Glomerular visceral epithelial cell (primary cell): ENCODE data around the gene FOXL2NB.
A peak's percentile ranks its signal among the peaks of the same experiment; 100 is the strongest.

ENCODE experiments used
- DNase-seq: peaks from one replicate; pipeline ENCODE4 v3.0.0-alpha.2; 2016; ENCODE audit errors: extremely low spot score

Gene FOXL2NB

GRCh38 chr3:138933068-138933668 is 13.8 kb upstream of the FOXL2NB start:
- DNase-seq, result no peak

GRCh38 chr3:138933981-138934691 is 12.9 kb upstream of the FOXL2NB start:
- DNase-seq, result no peak

DNA sequence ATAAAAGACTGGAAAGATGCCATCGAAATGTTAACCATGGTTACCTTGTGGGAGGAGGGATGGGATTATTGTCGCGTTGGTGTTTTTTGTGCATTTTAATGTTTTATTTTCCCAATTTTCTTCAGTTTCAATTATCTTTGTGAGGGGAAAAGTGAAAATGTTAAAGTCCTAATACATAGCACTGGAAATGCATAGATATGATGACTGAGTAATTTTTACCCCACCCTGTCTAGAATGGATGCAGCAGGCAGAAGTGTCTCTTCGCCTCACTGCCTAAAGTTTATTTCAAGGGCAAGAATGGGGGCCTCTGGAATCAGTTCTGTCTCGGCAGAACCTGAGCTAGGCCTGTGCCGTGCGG is 11.5 kb upstream of the FOXL2NB start:
- no peak for DNase-seq

DNA sequence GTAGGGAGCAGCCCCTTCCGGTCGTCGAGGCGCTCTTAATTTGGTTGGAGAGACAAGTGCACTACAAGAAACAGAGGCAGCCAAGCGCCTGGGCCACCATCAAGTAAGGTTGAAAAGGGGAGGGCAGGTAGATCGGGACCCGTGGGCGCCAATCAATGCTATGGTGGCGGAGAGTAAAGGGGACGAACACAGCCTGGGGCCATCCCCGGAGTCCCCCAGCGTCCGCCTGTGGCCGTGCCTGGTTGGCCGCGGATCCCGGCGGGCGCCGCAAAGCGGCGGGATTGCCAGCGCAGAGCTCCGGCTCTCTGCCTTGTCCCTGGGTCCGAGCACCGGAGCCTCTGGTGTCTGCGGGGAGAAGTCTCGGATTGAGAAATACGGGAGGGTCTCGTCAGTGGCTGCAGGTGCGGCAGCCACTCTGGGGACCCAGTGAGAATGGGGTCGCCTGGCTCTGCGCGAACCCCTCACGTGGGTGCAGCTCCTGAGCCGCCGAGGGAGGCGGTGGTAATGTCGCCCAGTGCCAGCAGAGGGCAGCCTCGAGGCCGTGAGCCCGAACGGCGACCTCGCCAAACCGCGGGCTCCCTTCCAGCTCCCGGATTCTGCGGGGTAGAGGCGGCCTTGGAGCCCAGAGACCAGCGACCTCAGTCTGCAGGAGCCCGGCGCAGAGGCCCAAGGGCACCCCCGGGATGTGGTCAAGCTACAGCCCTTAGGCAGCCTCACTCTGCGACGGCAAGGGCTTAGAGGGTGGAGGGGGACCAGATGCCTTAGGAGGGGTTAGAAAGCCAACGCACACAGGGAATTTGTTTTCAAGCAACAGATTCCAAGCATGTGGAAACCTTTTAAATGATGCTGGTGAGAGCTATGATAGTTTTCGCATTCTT is 10.9 kb upstream of the FOXL2NB start:
- peak; percentile 66 for DNase-seq

DNA sequence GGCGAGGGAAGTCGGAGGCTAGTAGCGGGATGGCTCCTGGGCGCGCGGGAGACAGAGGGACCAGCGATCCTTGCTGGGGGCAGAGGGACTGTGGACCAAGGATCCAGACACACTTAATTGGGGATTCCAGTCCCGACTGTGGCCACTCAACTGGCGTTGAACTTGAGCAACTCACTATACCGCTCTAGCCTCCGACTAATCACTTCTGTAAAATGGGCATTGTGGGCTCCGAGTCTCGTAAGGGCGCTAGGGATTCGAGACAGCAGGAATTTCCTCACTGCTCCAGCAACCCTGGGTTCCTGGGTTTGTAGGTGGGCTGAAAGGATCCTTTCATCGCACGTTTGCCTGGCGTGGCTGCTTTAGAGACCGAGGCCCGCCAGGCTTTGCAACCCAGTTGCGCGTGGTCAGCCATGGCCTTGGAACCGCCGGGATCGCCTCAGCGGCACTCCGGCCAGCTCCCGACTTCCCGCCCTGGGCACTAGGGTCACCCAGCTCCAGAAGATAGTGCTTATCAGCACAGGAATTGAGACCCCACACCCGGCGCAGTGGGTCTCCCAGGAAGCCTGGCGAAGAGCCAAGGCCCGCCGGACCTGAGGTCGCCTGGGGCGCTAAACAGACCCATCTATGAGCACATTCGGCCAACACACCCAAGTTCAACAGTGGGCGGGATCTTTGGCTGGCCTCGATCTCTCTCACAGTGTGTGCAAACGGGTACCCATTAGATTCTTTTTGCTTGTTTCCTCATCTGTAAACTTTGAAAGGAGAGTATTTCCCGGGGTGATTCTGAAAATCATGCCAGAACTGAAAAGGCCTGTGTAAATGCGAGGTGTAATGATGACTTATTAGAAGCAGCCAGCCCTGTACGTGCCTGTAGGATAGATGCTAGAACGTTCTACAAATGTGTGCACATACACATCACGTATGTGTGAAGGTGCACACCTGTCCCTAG is 10.0 kb upstream of the FOXL2NB start:
- DNase-seq, result no peak

DNA sequence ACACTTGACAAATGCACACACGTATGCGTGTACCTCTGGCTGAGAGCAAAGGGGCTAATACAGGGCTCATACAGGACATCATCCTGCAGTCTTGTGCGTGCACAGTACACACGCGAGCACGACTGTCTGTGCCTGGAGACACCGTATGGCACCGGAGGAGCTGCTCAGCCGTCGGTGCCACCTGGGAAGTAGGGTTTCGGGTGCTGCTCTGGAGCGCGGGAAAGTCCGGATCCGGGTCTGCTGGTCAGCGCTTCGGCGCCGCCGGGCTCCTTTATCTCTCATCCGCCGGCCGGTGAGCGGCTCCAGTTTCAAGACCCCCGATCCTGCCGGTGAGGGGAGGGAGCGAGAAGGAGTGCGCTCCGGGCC is 9.3 kb upstream of the FOXL2NB start:
- no peak for DNase-seq

DNA sequence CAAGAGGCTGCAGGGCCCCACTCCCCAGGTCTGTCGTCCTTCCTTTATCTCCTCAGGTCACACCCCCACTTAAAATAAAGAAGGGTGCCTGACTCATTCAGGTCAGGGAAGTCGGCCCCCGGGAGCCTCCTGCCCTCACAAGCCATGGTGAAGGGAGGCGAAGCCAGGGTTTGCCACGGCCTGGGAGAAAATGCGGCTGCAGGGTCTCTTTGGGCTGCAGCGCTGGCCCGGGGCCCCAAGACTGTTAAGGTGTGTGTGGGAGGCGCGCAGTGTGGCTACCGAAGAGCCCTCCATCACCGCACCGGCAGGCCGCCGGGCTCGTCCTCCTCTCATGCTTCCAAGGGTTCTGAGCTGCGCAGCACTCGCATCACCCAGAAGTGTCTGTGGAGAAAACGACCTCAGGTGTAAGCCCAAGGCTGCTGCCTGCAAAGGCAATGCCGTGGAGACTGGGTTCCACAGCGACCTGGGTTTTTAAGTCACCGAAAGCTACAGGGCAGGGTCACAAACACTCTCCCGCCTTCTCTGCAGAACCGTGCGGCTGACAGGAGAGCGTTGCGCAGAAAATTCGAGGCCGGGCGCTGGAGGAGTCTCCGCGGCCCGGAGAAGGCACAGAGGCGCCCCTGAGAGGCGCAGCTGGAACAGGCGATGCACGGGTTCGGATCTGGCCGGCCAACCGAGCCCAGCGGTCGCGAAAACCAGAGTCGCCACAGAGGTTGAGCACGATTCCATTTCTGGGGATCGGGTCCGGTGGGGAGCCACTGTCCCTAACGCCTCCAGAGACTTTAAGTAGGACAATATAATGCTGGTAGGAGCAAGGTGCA is 8.8 kb upstream of the FOXL2NB start:
- no peak for DNase-seq

DNA sequence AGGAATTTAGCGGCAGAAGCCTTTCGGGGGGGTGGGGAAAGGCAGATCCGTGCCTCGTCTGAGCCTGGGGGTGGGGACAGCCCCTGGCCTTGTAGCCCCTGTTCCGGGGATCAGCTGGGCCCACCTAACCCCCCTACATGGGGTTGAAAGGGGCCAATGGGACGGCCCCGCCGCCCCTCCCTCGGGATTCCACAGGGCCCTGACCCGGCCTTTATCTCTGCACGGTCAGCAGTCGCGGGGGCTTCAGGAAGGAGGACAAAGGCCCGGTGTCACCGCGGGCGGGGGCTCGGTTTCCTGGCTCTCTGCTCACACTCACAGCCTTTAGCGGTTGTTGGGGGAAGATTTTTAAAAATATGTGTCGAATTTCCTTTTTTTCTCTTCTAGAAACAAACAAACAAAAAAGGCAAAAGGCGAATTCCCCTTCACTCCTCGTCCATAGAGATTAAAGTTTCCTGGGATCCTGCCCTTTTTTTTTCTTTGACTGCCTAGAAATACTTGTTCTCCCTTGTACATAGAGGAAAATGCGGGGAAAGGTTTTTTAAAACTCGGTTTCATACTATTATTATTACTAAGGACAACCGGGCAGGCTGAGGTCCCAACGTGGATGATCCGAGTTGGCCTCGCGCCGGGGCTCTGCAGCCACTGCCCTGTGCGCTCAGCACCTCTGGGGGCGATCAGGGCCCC is 8.0 kb upstream of the FOXL2NB start:
- no peak for DNase-seq

- no peak for DNase-seq
Measured at GRCh38 chr3:138939561-138940241, 7.3 kb upstream of the FOXL2NB start.

DNA sequence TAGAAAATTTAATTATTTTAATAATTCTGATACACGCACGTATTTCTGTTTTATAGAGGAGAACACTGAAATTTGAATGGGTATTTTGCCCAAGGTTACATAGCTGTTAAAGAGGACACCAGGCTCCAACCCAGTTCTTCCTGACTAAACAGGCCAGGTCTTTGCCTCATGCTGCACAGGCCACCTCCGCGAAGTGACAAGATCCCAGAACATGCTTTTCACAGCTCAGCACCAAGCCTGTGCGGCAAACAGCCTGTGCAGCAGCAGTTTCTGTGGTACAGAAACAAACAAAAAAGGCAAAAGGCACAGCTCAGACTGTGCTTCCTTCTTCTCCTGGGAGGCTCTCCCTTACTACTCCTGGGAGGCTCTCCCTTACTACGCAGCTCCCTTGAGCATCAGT is 6.6 kb upstream of the FOXL2NB start:
- DNase-seq, result no peak

DNA sequence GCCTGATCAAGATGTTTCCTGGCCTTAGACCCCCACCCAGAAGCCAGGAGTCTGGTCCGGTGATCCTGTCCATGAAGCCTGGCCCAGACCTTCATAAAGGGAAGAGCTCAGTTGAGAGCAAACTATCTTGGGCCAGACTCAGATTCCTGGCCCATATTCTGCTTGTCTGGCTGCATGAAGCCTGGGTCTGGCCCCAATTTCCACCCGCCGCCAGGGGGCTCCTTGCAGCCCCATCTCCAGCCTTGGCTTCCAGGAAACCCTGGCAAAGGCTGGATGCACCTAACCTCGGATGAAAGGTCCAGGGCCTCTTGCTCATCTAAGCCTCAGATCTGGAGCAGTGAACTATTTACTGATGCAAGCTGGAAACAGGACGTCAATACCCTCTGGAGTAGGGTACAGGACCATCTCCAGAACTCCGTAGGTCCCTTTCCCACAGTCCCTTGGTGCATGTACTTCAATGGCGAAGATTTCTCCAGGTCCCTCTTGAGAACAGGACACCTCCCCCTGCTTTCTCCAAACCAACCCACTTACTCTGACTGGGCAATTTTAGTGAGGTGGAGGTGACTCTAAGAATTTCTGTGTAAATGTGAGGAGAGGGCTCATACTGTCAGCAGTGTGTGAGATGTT is 5.6 kb upstream of the FOXL2NB start:
- peak; percentile 61 for DNase-seq

- DNase-seq, result no peak
Measured at GRCh38 chr3:138942271-138942670, 4.7 kb upstream of the FOXL2NB start.

- DNase-seq, result no peak
Measured at GRCh38 chr3:138942861-138943623, 4.0 kb upstream of the FOXL2NB start.

DNA sequence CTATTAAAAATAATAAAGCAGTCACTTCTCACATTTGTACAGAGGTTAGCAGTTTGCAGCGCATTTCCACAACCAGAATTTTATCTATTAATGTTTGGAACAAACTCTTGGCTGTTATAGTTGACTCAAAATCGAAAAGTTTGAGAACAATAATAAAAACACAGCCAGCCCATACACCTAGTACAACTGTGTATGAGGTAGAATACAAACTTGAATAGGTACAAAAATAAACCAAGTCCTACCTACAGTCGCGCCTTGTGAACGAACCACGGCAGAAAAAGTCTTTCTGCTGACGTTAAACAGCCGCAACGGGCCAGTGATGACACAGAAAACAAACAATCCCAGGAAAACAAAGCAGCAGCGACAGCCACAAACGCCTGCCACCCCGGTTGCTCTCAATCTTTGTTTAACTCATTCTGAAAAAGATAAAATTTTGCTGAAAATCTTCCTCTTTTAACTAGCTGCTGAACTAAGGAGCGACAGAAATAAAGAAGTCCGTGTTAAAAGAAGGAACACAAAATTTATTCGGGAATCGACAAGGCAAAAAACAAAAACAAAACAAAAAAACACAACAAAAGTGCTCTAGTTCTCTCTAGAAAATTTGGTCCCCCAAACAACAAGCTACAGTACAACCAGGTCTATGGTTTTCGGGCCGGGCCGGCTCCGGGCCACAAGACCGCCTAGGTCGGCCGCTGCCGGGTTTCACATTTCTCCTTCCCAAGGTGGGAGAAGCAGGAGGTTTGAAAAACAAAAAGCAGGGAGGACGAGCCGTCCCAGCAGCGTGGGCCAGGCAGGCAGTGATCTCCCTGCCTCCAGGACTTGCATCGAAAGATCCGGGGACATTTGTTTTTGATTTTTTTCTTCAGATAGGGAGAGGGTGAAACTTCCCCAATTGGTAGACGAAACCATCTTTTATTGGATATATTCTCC is 3.0 kb upstream of the FOXL2NB start:
- DNase-seq, result no peak

DNA sequence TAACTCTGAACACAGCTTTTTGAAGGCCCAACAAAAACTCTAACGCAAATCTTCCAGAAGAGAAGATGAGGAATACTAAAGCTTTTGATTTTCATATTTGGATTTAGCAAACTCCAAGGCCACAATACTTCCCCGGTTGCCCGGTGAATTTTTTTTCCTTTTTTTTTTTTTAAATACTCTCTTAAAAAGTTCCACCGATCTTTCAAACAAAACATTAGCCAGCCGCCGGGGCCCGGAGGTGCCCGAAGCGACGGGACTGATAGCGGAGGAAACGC is 2.4 kb upstream of the FOXL2NB start:
- no peak for DNase-seq

DNA sequence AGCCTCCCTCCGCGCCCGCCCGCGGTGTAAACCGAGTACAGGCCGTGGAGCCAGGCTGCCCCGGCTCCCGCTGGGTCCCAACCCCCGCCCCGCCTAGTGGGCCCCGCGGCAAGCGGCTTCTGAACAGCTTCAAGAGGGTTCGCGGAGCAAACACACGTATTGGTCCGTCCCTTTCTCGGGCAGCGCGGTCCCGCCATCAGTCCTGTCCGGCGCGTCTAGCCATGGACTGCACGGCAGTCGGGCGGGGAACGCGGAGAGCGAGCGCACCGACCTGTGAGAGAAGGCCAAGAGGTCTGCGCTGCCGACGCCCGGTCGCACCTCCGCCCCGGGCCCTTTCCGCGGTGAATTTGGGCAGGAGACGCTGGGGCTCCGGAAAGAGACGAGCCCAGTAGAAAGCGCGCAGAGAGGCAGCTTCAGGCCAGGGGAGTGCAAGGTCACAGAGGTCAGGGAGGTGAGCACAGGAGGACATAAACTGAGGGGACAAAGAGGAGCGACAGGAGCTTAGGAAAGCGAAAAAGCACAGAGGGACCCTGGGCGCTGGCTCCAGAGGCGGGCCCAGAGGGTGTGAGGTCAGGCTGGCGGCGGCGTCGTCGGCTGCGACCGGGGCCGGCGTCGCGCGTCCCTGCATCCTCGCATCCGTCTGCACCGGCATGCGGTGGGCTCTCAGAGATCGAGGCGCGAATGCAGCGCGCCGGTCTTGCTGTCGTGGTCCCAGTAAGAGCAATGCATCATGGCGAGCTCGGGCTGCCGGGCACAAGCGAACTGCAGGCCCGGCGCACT is 1.9 kb upstream of the FOXL2NB start:
- DNase-seq, result no peak
